HepG2 (cell line): Measurements from ENCODE around the gene C16orf90. TPM values are rescaled to one million over a fixed set of nuclear protein-coding genes. Genes with fewer than 3 reads are reported as not detected.

ENCODE experiments used
- ATAC-seq: fragments of 200-7000 bp; cut with Tn5 transposase; 3 replicates; pipeline ENCODE4 v1.9.1; 2020; ENCODE audit warnings: mild to moderate bottlenecking, moderate library complexity
- BruUV-seq: library from RNA; stranded (reverse); fragments of 400-500 nt; replicated peaks from 2 replicates; lab custom pipeline; 2021; lab: Mats Ljungman, UMichigan
- CTCF ChIA-PET: fragments of 300-600 bp; formaldehyde crosslinking; extraction: SDS; loops from one replicate; lab custom pipeline; 2021; ENCODE audit warnings: low total read pairs, inconsistent platforms, low intra/inter-chr PET ratio; lab: Yijun Ruan, JAX
- POLR2A ChIA-PET: fragments of 350-600 bp; sonication (Branson Sonifier 250); formaldehyde crosslinking; loops from one replicate; lab custom pipeline; 2020; ENCODE audit warnings: antibody characterized with exemption, inconsistent platforms; lab: Yijun Ruan, JAX
- DNase-seq: peaks from one replicate; pipeline ENCODE4 v3.0.0-alpha.2; 2015; ENCODE audit warnings: low spot score
- FAIRE-seq: peaks from 3 replicates; lab custom pipeline; 2011; peaks lifted over from hg19 to GRCh38; lab: Jason Lieb, UNC
- H2AFZ ChIP-seq: one replicate; pipeline ENCODE4 v1.6.1; 2011; ENCODE audit warnings: low read length, inconsistent platforms
- H3K27ac ChIP-seq: fragments of 300-600 bp; 3 replicates; pipeline ENCODE4 v1.8.0; 2011; ENCODE audit warnings: mixed run types, mild to moderate bottlenecking, mixed read lengths, low read length, inconsistent platforms; ENCODE audit not compliant: insufficient read depth; ENCODE audit errors: extremely low read length
- H3K27me3 ChIP-seq, 2 experiments: fragments of 200-600 bp in 1 of 2; 2 replicates in 1 of 2; 3 replicates in 1 of 2; pipeline versions ENCODE4 v1.6.0 to v1.8.0; 2011; ENCODE audit warnings: low read length in 2 of 2, mild to moderate bottlenecking in 2 of 2, moderate library complexity in 2 of 2, inconsistent platforms in 1 of 2; ENCODE audit not compliant: insufficient read depth in 2 of 2, control insufficient read depth in 1 of 2
- H3K36me3 ChIP-seq, 2 experiments: fragments of 200-600 bp in 1 of 2; replicated peaks in 1 of 2; 2 replicates in 1 of 2; 3 replicates in 1 of 2; pipeline versions ENCODE4 v1.5.1 to v1.8.0; 2011; ENCODE audit warnings: low read length in 2 of 2, inconsistent platforms in 1 of 2; ENCODE audit not compliant: insufficient read depth in 2 of 2, control insufficient read depth in 1 of 2
- H3K4me1 ChIP-seq: 2 replicates; pipeline ENCODE4 v1.5.1; 2012; ENCODE audit warnings: low read length, inconsistent platforms; ENCODE audit not compliant: insufficient read depth
- H3K4me2 ChIP-seq: 2 replicates; pipeline ENCODE4 v1.6.0; 2011; ENCODE audit warnings: low read depth, low read length, inconsistent platforms
- H3K4me3 ChIP-seq, 3 experiments: fragments of 200-600 bp in 1 of 3; sonication (generic), shearing (Covaris generic) in 1 of 3; replicated peaks in 1 of 3; 2 replicates each; pipeline ENCODE4 v1.5.1; 2011 to 2016; ENCODE audit warnings: low read length in 3 of 3, inconsistent platforms in 2 of 3, low read depth in 2 of 3, mild to moderate bottlenecking in 2 of 3, control low read depth in 1 of 3, mixed read lengths in 1 of 3; ENCODE audit not compliant: insufficient read depth in 1 of 3
- H3K79me2 ChIP-seq: one replicate; pipeline ENCODE4 v1.6.1; 2011; ENCODE audit warnings: low read length, inconsistent platforms; ENCODE audit not compliant: insufficient read depth
- H3K9ac ChIP-seq: 2 replicates; pipeline ENCODE4 v1.6.0; 2011; ENCODE audit warnings: mild to moderate bottlenecking, low read depth, low read length, inconsistent platforms; ENCODE audit not compliant: insufficient read depth
- H3K9me3 ChIP-seq: 2 replicates; pipeline ENCODE4 v1.5.1; 2012; ENCODE audit warnings: mild to moderate bottlenecking, low read length
- H4K20me1 ChIP-seq: 2 replicates; pipeline ENCODE4 v1.6.0; 2011; ENCODE audit warnings: inconsistent platforms, mild to moderate bottlenecking, low read length, moderate library complexity; ENCODE audit not compliant: insufficient read depth
- ESRRA ChIP-seq: sonication (generic); formaldehyde crosslinking; IDR thresholded peaks from 2 replicates; pipeline ENCODE4 v1.5.1; 2020; ENCODE audit warnings: mild to moderate bottlenecking, low read depth, missing genetic modification reagents
- GMEB1 ChIP-seq: sonication (generic); formaldehyde crosslinking; IDR thresholded peaks from 2 replicates; pipeline ENCODE4 v1.5.1; 2020; ENCODE audit warnings: missing genetic modification reagents, mild to moderate bottlenecking, borderline replicate concordance
- JUND ChIP-seq: sonication (generic); formaldehyde crosslinking; IDR thresholded peaks from 2 replicates; pipeline ENCODE4 v1.8.0; 2022; ENCODE audit warnings: mild to moderate bottlenecking, missing genetic modification reagents
- ZBTB49 ChIP-seq: sonication (generic); formaldehyde crosslinking; IDR thresholded peaks from 2 replicates; pipeline ENCODE4 v1.4.0; 2020; ENCODE audit warnings: missing genetic modification reagents, borderline replicate concordance
- ZFP82 ChIP-seq: sonication (generic); formaldehyde crosslinking; IDR thresholded peaks from 2 replicates; pipeline ENCODE4 v1.5.1; 2020; ENCODE audit warnings: mild to moderate bottlenecking, missing genetic modification reagents, borderline replicate concordance
- ZNF570 ChIP-seq: sonication (generic); formaldehyde crosslinking; IDR thresholded peaks from 2 replicates; pipeline ENCODE4 v1.4.0; 2020; ENCODE audit warnings: mild to moderate bottlenecking, missing genetic modification reagents, borderline replicate concordance
- ZNF883 ChIP-seq: sonication (generic); formaldehyde crosslinking; IDR thresholded peaks from 2 replicates; pipeline ENCODE4 v1.5.1; 2020; ENCODE audit warnings: mild to moderate bottlenecking, missing genetic modification reagents; ENCODE audit errors: not compliant biosample characterization
- WGBS: methylation state at CpG from one replicate; pipeline ENCODE4 v1.1.6; 2017; ENCODE audit warnings: low lambda C conversion rate; 5-methylcytosine and 5-hydroxymethylcytosine counted together
- in situ Hi-C: cut with HindIII; loops from 2 replicates; pipeline ENCODE4 v1.10.0; 2017; ENCODE audit warnings: low pct_unique_long_range_greater_than_20kb; ENCODE audit not compliant: extremely low pct_ligation_motif_present
- intact Hi-C: fragments of 100-400 bp; cut with micrococcal nuclease; formaldehyde crosslinking; loops from one replicate; pipeline ENCODE4 v1.10.0; 2022; ENCODE audit not compliant: unreplicated experiment
- polyA plus RNA-seq, 8 experiments: library from polyadenylated mRNA; depleted of rRNA in 3 of 8; stranded (reverse) in 7 of 8; unstranded in 1 of 8; fragments of >200 nt; fragmentation: Illumina TruSeq in 4 of 8; extraction: Trizol in 4 of 8; gene quantifications; 2 replicates each; pipeline versions ENCODE4 v1.2.1 to v1.2.3, GENCODE V29; 2011 to 2016; ENCODE audit warnings: low read depth in 4 of 8, missing spikeins in 1 of 8, mixed read lengths in 1 of 8; ENCODE audit not compliant: insufficient read depth in 1 of 8
- total RNA-seq, 5 experiments: library from RNA; depleted of rRNA; stranded (reverse); fragments of >200 nt; fragmentation: Illumina TruSeq; extraction: Trizol; gene quantifications; 2 replicates each; pipeline ENCODE4 v1.2.3, GENCODE V29; 2016; ENCODE audit warnings: low read depth in 1 of 5

C16orf90 gene
- total and polyA plus RNA-seq, 2 of the 13 experiments (the other 11 are each of a cell fraction or from before 2014, with no cell fraction given): not detected

GRCh38 chr16:3508736-3509135 is 13.4 kb upstream of the C16orf90 start:
- DNase-seq (no peak), FAIRE-seq (no peak), ATAC-seq (no peak)
- Histone ChIP-seq H3K9me3 (no peaks in the 10 kb centered on the region), H3K4me1 (peaks cover 2% of the 10 kb centered on the region), H3K27ac (no peak overlapping the region), H4K20me1 (no peaks in the 10 kb centered on the region), H3K9ac (no peak overlapping the region), H2AFZ (no peak overlapping the region), H3K36me3 (peaks cover 7 to 27% of the 10 kb centered on the region in 2 experiments; a peak in 4 of 5 replicates), H3K4me3 (no peak overlapping the region), H3K79me2 (no peaks in the 10 kb centered on the region), H3K4me2 (no peak overlapping the region), H3K27me3 (no peaks in the 10 kb centered on the region)
- in situ Hi-C loops: no loop called here
- ChIA-PET CTCF (no interaction called here), POLR2A (no interaction called here)
- WGBS: 96% methylated on average over 7 of the region's 7 CpGs
- intact Hi-C loops: no loop called here
- TF ChIP-seq ZNF883 (CRISPR knock-in tag): no peak
- no peak for TF ChIP-seq GMEB1 (CRISPR knock-in tag)
- TF ChIP-seq ZFP82: no peak
- no peak for TF ChIP-seq ESRRA (CRISPR knock-in tag)
- no peak for TF ChIP-seq JUND (CRISPR knock-in tag)
- no peak for TF ChIP-seq ZBTB49 (CRISPR knock-in tag)
- TF ChIP-seq ZNF570 (CRISPR knock-in tag): no peak
- no TSS peak for BruUV-seq
